ENCODE results near the gene INPP5D. TPM values are rescaled to one million over a fixed set of nuclear protein-coding genes. Genes with fewer than 3 reads are reported as not detected.

Gene INPP5D
- total and polyA plus RNA-seq, 2 donors (not counting 1 experiment from before 2014, with no cell fraction given): 152 to 444 TPM

GRCh38 chr2:233060501-233060979, 398 bp downstream of the INPP5D start:
- peak overlapping the region; percentile 76 for H3K4me3 Mint-ChIP-seq
- ChIA-PET POLR2A (interaction anchor here (0.6 to 4.8 kb wide), 24 partner anchors 10 to 288 kb away, joined by 3 to 112 read pairs (median 5); partner anchors contain the start of gene ATG16L1), CTCF (interaction anchor here (0.6 to 5.4 kb wide), 27 partner anchors 8 to 1389 kb away, joined by 3 to 70 read pairs (median 6); partner anchors contain the start of gene ATG16L1)
- Histone ChIP-seq H3K79me2 (ENCODE audit: control insufficient read depth, insufficient read depth, low read length) (peaks cover 72% of the 10 kb centered on the region), H3K27me3 (replicated peaks in 1 of 4; ENCODE audit: control extremely low read depth in 1 of 4, control insufficient read depth in 3 of 4, insufficient read depth in 4 of 4, low read length in 3 of 4) (no peaks in the 10 kb centered on the region), H2AFZ (ENCODE audit: insufficient read depth, low read depth, low read length, poor library complexity, severe bottlenecking) (peak overlapping the region; percentile 82), H3K36me3 (replicated peaks in 1 of 2; ENCODE audit: control extremely low read depth in 1 of 2, control insufficient read depth in 1 of 2, extremely low read depth in 1 of 2, insufficient read depth in 2 of 2, low read length in 1 of 2) (peaks cover 0 to 34% of the 10 kb centered on the region in 2 experiments), H4K20me1 (ENCODE audit: control insufficient read depth, insufficient read depth, low read length, poor library complexity, severe bottlenecking) (peaks cover 47% of the 10 kb centered on the region), H3K9me3 (ENCODE audit: control extremely low read depth in 1 of 3, control insufficient read depth in 2 of 3, insufficient read depth in 1 of 3, low read length in 2 of 3) (peaks cover 0 to 3% (median 0%) of the 10 kb centered on the region in 3 donors), H3K27ac (ENCODE audit: low read length in 2 of 2) (peak overlapping the region; percentile 90 to 95), H3K4me2 (replicated peaks; ENCODE audit: low read depth, low read length, poor library complexity, severe bottlenecking) (peak overlapping the region; percentile 80), H3K9ac (ENCODE audit: low read length) (peak overlapping the region; percentile 97), H3K4me3 (ENCODE audit: control extremely low read depth in 1 of 5, extremely low read depth in 1 of 5, insufficient read depth in 1 of 5, low read depth in 2 of 5, low read length in 4 of 5) (peak overlapping the region; percentile 91 to 99 (median 98)), H3K4me1 (ENCODE audit: control insufficient read depth in 2 of 2, insufficient read depth in 2 of 2, low read length in 2 of 2) (peaks cover 38 to 55% of the 10 kb centered on the region in 2 donors)
- DNase-seq (no peak), ATAC-seq (ENCODE audit: low read depth) (peak; percentile 1)
- H3K27me3 Mint-ChIP-seq: no peaks in the 10 kb centered on the region
- peaks cover 47% of the 10 kb centered on the region for H3K4me1 Mint-ChIP-seq
- no peaks in the 10 kb centered on the region for H3K9me3 Mint-ChIP-seq (ENCODE audit: insufficient read depth)
- 0% methylated on average over 13 of the region's 13 CpGs for WGBS (ENCODE audit: insufficient coverage)
- intact Hi-C loops (cut with micrococcal nuclease): loop anchor here (1.0 to 5.0 kb wide), 6 partner anchors 22 to 363 kb away; partner anchors contain the start of genes ATG16L1 and GIGYF2
- peak overlapping the region; percentile 87 for H3K27ac Mint-ChIP-seq
- TF ChIP-seq CTCF (IDR thresholded peaks at IDR 0.05) (no peak), EZH2 (IDR thresholded peaks at IDR 0.05; ENCODE audit: borderline replicate concordance, insufficient read depth, low read depth, low read length, poor library complexity, severe bottlenecking) (no peak)
